Mesenteric fat pad (tissue), 1 donor: Measurements from ENCODE around the gene DST. TPM values are rescaled to one million over a fixed set of nuclear protein-coding genes. Genes with fewer than 3 reads are reported as not detected.

Source experiments
- DNase-seq: peaks from one replicate; pipeline ENCODE4 v3.0.0-alpha.2; 2020; ENCODE audit warnings: low spot score
- total RNA-seq: library from RNA; stranded (reverse); fragmentation: NEBNext Ultra II Directional; extraction: Animal tissue kit (Norgen Biotek cat#: 25700); gene quantifications from one replicate; pipeline ENCODE4 v1.2.1, GENCODE V29; 2021
- donor health status: DM: yes; HTN: yes; CAD: no.

The DST gene
- total RNA-seq, 1 donor from 2014 or later = 190 TPM

- DNase-seq = no peak
These were observed 103.8 kb downstream of the DST start for GRCh38 chr6:56538851-56539250.

DNA sequence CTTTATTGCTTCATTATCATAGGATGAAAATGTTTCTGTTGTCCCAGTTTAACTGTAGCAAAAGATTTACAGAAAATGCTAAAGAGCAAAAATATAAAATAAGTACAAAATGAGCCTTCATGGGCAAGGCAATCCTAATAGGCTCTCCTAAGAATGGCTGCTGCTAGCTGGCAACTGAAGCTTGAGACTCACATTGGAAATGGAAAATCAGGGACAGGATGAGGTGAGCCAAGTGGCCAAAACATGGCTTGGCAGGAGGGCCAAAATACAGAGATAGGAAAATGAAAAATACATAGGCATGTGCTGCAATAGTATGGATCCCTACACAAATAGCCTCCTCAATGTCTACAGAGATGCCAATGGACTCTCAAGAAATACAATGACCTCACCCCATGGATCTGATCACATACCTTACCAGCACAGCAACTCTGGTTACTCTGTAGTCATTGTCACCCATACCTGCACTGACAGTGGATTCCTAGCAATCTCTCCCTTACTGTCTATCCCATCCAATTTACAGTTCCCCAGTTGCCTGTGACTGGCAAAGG, 105.4 kb downstream of the DST start:
- DNase-seq = no peak

- DNase-seq = no peak
These were observed 106.2 kb downstream of the DST start for GRCh38 chr6:56536536-56536935.

GRCh38 chr6:56535626-56536025, 107.1 kb downstream of the DST start:
- DNase-seq = no peak

DNA sequence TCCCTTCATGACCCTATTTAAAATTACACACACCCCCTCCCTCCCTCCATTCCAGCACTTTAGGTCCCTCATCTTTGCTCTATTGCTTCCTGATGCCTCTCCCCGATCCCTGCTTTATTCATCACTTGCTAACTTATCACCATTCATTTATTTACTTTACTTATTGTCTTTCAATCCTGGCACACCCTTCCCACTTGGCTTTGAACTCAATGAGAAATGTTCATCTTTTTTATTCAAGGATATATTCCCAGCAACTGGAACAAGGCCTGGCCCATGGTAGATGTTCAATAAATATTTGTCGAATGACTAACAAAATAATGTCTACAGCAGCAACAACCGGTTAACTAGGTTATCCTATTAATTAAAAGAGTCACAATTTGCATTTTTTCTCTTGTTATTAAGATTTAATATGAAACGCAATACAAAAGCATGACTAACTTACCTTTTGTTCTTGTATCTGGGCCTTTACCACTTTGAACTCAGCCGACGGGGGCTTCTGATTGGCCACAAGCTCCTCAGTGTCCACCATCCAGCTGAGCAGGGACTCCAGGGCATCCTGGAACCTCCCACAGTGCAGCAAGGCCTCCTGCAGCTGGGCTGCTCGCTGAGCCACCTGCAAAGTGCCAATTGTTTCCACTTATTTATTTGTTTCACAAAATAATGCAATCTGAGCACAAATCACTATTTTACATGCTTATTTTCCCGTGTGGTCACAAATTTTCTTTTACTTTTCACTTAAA, 107.8 kb downstream of the DST start:
- no peak for DNase-seq

DNA sequence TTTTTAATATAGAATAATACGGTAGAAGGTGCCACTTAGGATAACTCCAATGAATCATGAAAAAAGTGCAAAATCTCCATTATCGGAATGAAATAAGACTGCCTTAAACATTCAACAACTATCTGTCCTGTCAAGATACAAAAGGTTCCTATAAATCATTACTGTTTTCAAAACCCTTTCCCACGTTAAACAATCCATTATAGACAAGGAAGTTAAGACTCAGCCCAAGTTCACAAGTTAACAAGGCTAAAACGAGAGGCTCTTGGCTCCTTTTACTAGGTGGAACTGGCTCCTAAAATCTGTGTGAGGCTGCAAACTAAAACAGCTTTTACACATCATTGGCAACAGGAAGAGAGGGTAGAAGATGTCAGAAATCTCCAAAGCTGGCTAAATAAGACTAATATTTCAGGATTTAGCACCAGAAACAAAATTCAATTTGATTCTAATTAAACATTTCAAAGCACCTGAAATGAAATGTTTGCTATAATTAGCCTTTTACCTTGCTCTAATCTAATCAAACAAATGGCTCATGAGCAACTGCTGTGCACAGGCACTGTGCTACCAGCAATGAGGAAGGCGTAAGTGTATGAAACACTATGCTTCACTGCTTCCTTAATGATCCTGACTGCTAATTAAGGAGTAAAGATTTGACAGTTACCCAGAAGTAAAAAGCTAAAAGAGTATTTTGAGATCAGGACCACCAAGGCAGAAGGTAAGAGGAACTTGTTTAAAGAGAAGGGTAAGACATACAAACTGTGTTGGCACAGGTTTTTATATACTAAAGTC, 109.7 kb downstream of the DST start:
- DNase-seq = no peak

- no peak for DNase-seq
These were observed 110.7 kb downstream of the DST start for GRCh38 chr6:56531839-56532595.

GRCh38 chr6:56529594-56530191, 113.0 kb downstream of the DST start:
- no peak for DNase-seq

DNA sequence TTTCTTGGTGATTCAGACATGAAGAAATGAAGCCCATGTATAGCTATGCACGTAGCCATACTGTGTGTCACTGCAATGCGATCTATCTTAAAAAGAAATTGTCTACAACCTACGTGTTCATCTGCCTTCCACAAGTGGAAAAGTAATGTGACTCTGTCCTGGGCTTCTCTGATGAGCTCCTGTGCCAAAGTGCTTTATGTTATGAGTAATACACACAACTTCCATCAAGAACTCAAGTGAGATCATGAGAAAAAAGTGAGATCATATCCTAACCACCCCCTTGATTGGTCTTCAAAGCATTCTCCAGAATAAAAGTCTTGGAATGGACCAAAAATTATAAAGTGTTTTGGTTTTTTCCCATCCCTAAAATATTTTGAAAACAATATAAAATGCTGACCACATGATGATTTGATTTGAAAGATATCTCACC, 114.3 kb downstream of the DST start:
- DNase-seq = no peak

GRCh38 chr6:56527934-56528333, 114.8 kb downstream of the DST start:
- DNase-seq = no peak

- DNase-seq = no peak
These were observed 115.7 kb downstream of the DST start for GRCh38 chr6:56526860-56527544.

DNA sequence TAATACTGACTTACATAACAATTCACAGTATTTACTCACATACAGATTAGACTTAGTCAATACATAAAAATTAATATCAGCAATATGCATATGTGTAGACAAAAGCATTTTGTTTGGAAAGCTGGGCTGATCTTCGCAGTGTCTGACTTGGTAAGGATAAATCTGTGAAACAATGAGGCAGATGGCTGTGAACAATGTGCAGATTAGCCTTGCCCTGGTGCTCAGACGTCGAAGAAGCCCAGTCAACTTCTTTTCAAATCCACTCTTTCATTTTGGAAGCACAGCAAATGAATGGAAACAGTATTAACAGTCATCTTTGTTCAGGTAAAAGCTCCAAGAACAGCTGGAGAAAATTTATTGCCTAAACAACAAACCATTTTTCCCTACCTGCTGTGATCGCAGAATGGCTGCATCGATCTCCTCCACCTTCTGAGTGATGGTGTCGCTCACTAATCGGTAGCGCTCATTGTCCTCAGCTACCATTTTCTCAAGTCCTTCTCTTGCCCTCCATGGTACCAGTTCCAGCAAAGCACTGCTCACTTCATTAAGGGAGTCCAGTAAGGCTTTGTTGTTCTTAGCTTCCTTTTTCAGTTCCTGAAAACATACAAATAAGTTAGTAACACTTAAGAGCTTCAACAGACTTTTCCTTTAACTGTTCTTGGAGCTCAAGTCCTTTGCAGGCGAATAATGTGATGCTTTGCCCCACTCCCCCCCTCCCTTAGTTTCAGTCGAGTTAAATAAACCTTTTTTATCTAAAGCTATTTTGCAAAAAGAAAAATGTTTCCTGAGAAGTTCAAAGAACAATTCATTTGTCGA, 116.5 kb downstream of the DST start:
- DNase-seq = no peak

- DNase-seq = no peak
These were observed 117.6 kb downstream of the DST start for GRCh38 chr6:56524891-56525703.

- DNase-seq = no peak
These were observed 120.0 kb downstream of the DST start for GRCh38 chr6:56522495-56523270.

DNA sequence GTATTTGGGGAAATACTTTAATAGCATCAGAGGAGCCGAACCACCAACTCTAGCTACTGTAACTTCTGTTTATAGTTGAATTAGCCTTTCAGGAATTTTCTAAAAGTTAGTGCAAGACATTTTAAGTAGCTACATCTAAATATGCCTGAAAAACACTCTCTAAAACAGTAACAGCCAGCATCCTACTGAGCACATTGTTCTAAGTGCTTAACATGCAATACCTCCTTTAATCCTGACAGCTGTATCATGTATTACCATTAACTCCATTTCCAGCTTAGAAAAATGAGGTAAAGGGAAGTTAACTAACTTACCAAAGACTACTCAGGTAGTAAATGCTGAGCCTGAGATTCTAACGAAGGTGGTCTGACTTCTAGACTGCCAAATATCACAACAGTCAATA, 120.7 kb downstream of the DST start:
- no peak for DNase-seq

- DNase-seq = no peak
These were observed 121.2 kb downstream of the DST start for GRCh38 chr6:56521454-56521853.

DNA sequence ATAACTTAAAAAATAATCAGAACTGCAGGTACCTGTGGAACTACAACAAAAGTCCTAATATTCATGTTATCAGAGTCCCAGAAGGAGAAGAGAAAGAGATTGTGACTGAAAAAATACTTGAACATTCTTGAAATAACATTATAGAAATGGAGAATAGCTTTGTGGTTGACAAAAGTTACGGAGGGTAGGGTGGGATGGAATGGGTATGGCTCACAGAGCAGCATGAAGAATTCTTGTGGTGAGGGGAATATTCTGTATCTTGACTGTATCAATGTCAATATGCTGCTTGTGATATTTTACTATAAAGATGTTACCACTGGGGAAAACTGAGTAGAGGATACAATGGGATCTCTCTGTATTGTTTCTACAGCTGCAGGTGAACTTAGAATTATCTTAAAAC, 122.5 kb downstream of the DST start:
- DNase-seq = no peak
